ENCODE results near the gene VDAC1.

- no peak for TF ChIP-seq EP300 (IDR thresholded peaks at IDR 0.05)
- no peak for TF ChIP-seq CTCF (IDR thresholded peaks at IDR 0.05)
Observed at GRCh38 chr5:133970325-133970909, 34.4 kb downstream of the VDAC1 start.
